Heart left ventricle (tissue), 16 donors: ENCODE results near the gene RPL3. TPM values are rescaled to one million over a fixed set of nuclear protein-coding genes. Genes with fewer than 3 reads are reported as not detected.

Source experiments
- ATAC-seq, 4 donors: fragments of 200-7000 bp; cut with Tn5 transposase; one replicate each; pipeline ENCODE4 v1.9.1; 2020 to 2022; ENCODE audit warnings: moderate library complexity in 4 of 4, mild to moderate bottlenecking in 3 of 4, moderate number of reproducible peaks in 1 of 4
- DNase-seq, 5 donors: peaks; one replicate each; pipeline ENCODE4 v3.0.0-alpha.2; 2020
- H3K27ac ChIP-seq, 12 donors: fragments of 200-600 bp; sonication (generic) in 4 of 12; one replicate each; pipeline versions ENCODE4 v1.5.0 to v1.8.0; 2016 to 2022; ENCODE audit warnings: mild to moderate bottlenecking in 2 of 12
- H3K27me3 ChIP-seq, 9 donors: fragments of 200-600 bp; sonication (generic) in 2 of 9; one replicate each; pipeline versions ENCODE4 v1.5.1 to v1.8.0; 2016 to 2022; ENCODE audit warnings: mild to moderate bottlenecking in 3 of 9
- H3K36me3 ChIP-seq, 9 donors: fragments of 200-600 bp; sonication (generic) in 2 of 9; one replicate each; pipeline versions ENCODE4 v1.5.0 to v1.8.0; 2018 to 2022; ENCODE audit warnings: mild to moderate bottlenecking in 2 of 9
- H3K4me1 ChIP-seq, 12 donors: fragments of 200-600 bp; sonication (generic) in 4 of 12; one replicate each; pipeline versions ENCODE4 v1.5.0 to v1.8.0; 2016 to 2022; ENCODE audit warnings: mild to moderate bottlenecking in 3 of 12
- H3K4me3 ChIP-seq, 12 donors: fragments of 200-600 bp; sonication (generic) in 4 of 12; one replicate each; pipeline versions ENCODE4 v1.5.0 to v1.8.0; 2017 to 2022; ENCODE audit warnings: mild to moderate bottlenecking in 9 of 12, moderate library complexity in 4 of 12
- H3K9me3 ChIP-seq, 12 donors: fragments of 200-600 bp; sonication (generic) in 4 of 12; one replicate each; pipeline versions ENCODE4 v1.5.0 to v1.8.0; 2016 to 2022; ENCODE audit warnings: mild to moderate bottlenecking in 1 of 12
- POLR2A ChIP-seq, 2 donors: fragments of 450-650 bp; IDR thresholded peaks; one replicate each; pipeline ENCODE4 v1.6.1; 2017; ENCODE audit warnings: antibody characterized with exemption in 2 of 2, mild to moderate bottlenecking in 2 of 2, moderate library complexity in 2 of 2
- WGBS, 4 donors: extraction: QIAGEN DNeasy Blood & Tissue Kit in 2 of 4; methylation state at CpG; one replicate each; pipeline versions ENCODE4 v1.1.5 to v1.1.7; 2013 to 2018; 5-methylcytosine and 5-hydroxymethylcytosine counted together
- intact Hi-C, 10 donors: fragments of 100-400 bp; cut with DNase I; formaldehyde crosslinking; loops; one replicate each; pipeline versions ENCODE4 v1.11.1 to v1.14.2; 2022
- polyA plus RNA-seq, 2 donors: library from polyadenylated mRNA; stranded (reverse); fragments of 200-250 nt; gene quantifications; one replicate each; pipeline ENCODE4 v1.2.3, GENCODE V29; 2013
- total RNA-seq, 9 donors: library from RNA; depleted of rRNA in 2 of 9; stranded (reverse); fragments of >200 nt in 2 of 9; fragmentation: NEBNext Ultra II Directional in 3 of 9; extraction: Animal tissue kit (Norgen Biotek cat#: 25700) in 3 of 9; gene quantifications; one replicate each; pipeline versions ENCODE4 v1.1.0 to v1.2.4, GENCODE V29; 2016 to 2023
- TF ChIP-seq, protein P1 (sequence below), 12 donors: fragments of 200-600 bp; sonication (generic) in 4 of 12; IDR thresholded peaks; one replicate each; pipeline versions ENCODE4 v1.5.0 to v1.8.0; 2018 to 2022; ENCODE audit warnings: antibody characterized with exemption in 12 of 12, mild to moderate bottlenecking in 5 of 12
- donor health status: ischemic (EF 13 %, LVEDD 7.1; RV severe dilation, severe dysfunction).
- donor health status: healthy with polysubstance abuse.
- donor health status: DM: no; HTN: yes; CAD: no.
- donor health status: DM: no; HTN: no; CAD: no.
- donor health status: ischemic (EF 25% LVEDD 6.9; RV normal size, moderate dysfunction).
- donor health status: ischemic (EF 25% LVEDD 5.7; RV mildly dilated, moderate dysfunction).
- donor health status: healthy.
- donor health status: DM: yes; HTN: yes; CAD: no.
- donor health status: ischemic (EF 35%, LVEDD 5.7; RV mildly dilated, moderate dysfunction).
- donor health status: nonischemic (EF 11% LVEDD 7.7; RV severe dilation, severe dysfunction).
- donor health status: DM: yes; HTN: yes; CAD: no.
- donor health status: PGD.
- donor health status: ischemic (EF 29% LVEDD 5.4; RV normal size, mild dysfunction).
- donor health status: nonischemic (EF 23%, LVEDD 6.1; RV moderate dilation, normal function).

Gene RPL3
- total and polyA plus RNA-seq, 11 donors = 237 to 1,765 (median 336) TPM

DNA sequence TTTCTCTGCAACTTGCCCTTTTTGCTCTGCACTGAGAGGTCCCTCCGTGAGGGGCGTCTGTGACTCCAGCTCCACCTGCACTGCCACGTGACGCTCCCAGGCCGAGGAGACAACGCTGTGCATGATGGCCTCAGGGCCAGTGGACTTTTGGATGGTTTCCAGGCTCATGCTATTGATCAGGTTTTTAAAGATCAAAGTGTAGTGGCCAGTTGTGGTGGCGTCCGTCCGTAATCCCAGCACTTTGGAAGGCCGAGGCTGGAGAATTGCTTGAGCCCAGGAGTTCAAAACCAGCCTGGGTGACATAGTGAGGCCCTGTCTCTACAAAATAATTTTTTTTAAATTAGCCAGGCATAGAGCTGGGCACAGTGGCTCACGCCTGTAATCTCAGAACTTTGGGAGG lies 16.1 kb downstream of the RPL3 start:
- no peak overlapping the region for H3K27ac ChIP-seq
- H3K27me3 ChIP-seq = no peaks in the 10 kb centered on the region
- no peak for TF ChIP-seq POLR2A (IDR thresholded peaks at IDR 0.05)
- TF ChIP-seq, protein P1, sequence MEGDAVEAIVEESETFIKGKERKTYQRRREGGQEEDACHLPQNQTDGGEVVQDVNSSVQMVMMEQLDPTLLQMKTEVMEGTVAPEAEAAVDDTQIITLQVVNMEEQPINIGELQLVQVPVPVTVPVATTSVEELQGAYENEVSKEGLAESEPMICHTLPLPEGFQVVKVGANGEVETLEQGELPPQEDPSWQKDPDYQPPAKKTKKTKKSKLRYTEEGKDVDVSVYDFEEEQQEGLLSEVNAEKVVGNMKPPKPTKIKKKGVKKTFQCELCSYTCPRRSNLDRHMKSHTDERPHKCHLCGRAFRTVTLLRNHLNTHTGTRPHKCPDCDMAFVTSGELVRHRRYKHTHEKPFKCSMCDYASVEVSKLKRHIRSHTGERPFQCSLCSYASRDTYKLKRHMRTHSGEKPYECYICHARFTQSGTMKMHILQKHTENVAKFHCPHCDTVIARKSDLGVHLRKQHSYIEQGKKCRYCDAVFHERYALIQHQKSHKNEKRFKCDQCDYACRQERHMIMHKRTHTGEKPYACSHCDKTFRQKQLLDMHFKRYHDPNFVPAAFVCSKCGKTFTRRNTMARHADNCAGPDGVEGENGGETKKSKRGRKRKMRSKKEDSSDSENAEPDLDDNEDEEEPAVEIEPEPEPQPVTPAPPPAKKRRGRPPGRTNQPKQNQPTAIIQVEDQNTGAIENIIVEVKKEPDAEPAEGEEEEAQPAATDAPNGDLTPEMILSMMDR (IDR thresholded peaks at IDR 0.05) = no peak
- H3K4me1 ChIP-seq = peaks cover 0 to 50% (median 29%) of the 10 kb centered on the region in 12 donors
- 86 to 97% (median 94%) methylated on average over 11 of the region's 11 CpGs for WGBS, 4 donors
- intact Hi-C loops = loop anchor here in 1 of 10 donors (5.0 kb wide), 1 partner anchor 56 kb away; no protein-coding TSS in a partner anchor
- H3K36me3 ChIP-seq = no peaks in the 10 kb centered on the region
- ATAC-seq (no peak), DNase-seq (peak in 1 of 5 donors; percentile 8)
- no peak overlapping the region for H3K4me3 ChIP-seq
- H3K9me3 ChIP-seq = no peaks in the 10 kb centered on the region

DNA sequence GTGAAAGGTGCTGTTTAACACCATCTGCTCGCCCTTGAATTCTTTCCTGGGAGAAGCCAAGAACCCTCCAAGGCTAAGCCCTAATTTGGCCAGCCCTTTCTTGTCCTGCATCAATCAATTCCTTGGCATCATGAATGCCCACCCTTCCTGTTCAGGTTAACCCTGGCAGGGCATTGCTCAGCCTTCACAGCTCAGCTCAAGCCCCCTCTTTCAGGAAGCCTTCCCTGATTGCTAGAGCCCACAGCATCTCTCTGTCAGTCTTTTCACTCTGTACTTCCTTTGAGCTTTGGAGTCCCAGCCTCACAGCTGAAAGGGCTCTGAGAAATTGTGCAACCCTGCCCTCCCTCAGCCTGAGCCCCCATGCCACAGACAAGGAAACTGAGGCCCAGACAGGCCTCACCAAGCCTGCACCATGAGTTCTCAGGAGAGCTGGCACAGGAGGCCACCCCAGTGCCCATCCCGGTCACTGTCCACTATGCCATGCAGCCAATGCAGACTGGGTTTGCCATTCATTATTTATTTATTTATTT lies 16.9 kb downstream of the RPL3 start:
- H3K27me3 ChIP-seq = no peaks in the 10 kb centered on the region
- intact Hi-C loops = loop anchor here in 1 of 10 donors (5.0 kb wide), 1 partner anchor 55 kb away; no protein-coding TSS in a partner anchor
- peaks cover 0 to 54% (median 36%) of the 10 kb centered on the region in 12 donors for H3K4me1 ChIP-seq
- H3K27ac ChIP-seq = no peak overlapping the region
- no peaks in the 10 kb centered on the region for H3K36me3 ChIP-seq
- 92 to 97% (median 95%) methylated on average over 2 of the region's 2 CpGs for WGBS, 4 donors
- ATAC-seq (no peak), DNase-seq (peak in 1 of 5 donors; percentile 11)
- TF ChIP-seq, protein P1 (IDR thresholded peaks at IDR 0.05) = no peak
- no peak for TF ChIP-seq POLR2A (IDR thresholded peaks at IDR 0.05)
- no peak overlapping the region for H3K4me3 ChIP-seq
- no peaks in the 10 kb centered on the region for H3K9me3 ChIP-seq

DNA sequence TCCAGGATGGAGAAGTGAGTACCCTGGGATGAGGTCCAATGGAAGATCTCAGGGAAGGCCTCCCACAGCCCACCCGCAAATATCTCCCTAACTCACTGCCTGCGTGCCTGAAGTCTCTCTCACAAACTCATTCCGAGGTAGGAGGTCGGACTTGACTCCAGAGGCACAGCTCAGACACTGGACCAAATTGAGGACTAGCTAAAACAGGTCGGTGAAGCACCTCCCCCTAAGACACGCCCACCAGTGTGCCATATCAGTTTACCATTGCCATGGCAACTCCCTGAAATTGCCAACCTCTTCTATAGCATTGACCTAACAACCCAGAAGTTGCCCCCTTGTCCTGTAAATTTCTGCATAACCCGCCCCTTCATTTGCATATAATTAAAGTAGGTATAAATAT lies 17.5 kb downstream of the RPL3 start:
- WGBS, 4 donors = 66 to 86% (median 74%) methylated on average over 7 of the region's 7 CpGs
- Histone ChIP-seq H3K27ac (no peak overlapping the region), H3K9me3 (no peaks in the 10 kb centered on the region), H3K4me3 (no peak overlapping the region), H3K4me1 (peaks cover 3 to 55% (median 41%) of the 10 kb centered on the region in 12 donors), H3K27me3 (no peaks in the 10 kb centered on the region), H3K36me3 (no peaks in the 10 kb centered on the region)
- ATAC-seq = no peak
- intact Hi-C loops = loop anchor here in 1 of 10 donors (5.0 kb wide), 1 partner anchor 55 kb away; no protein-coding TSS in a partner anchor
- no peak for TF ChIP-seq POLR2A (IDR thresholded peaks at IDR 0.05)
- TF ChIP-seq, protein P1 (IDR thresholded peaks at IDR 0.05) = no peak
- DNase-seq = no peak

DNA sequence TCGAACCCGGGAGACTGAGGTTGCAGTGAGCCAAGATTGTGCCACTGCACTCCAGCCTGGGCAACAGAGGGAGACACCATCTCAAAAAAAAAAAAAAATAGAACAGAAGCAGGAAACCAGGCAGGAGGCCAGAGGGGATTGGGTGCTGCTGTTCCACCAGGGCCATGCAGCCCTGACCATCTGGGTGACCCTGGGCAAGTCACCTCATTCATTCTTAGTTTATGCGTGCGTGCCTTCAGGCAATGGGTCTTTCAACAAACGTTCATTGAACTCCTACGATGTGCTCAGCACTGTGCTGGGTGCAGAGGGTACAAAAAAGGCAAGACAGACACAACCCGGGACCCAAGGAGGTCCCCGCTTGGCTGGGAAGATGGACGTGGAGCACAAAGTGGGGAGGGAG lies 18.3 kb downstream of the RPL3 start:
- Histone ChIP-seq H3K27me3 (no peaks in the 10 kb centered on the region), H3K4me1 (peaks cover 6 to 56% (median 43%) of the 10 kb centered on the region in 12 donors), H3K4me3 (no peak overlapping the region), H3K36me3 (no peaks in the 10 kb centered on the region), H3K27ac (peak overlapping the region in 7 of 12 donors; percentile 59 to 87 (median 64)), H3K9me3 (no peaks in the 10 kb centered on the region)
- DNase-seq = no peak
- no peak for ATAC-seq
- 86 to 92% (median 90%) methylated on average over 9 of the region's 9 CpGs for WGBS, 4 donors
- intact Hi-C loops = loop anchor here in 1 of 10 donors (5.0 kb wide), 1 partner anchor 54 kb away; no protein-coding TSS in a partner anchor
- TF ChIP-seq, protein P1 (IDR thresholded peaks at IDR 0.05) = no peak
- no peak for TF ChIP-seq POLR2A (IDR thresholded peaks at IDR 0.05)
